Activated CD8-positive, alpha-beta T cell treated with anti-CD3 and anti-CD28 coated beads for 36 hours (primary cell): Measurements from ENCODE around the gene APRT. TPM values are rescaled to one million over a fixed set of nuclear protein-coding genes. Genes with fewer than 3 reads are reported as not detected.
A peak's percentile ranks its signal among the peaks of the same experiment; 100 is the strongest.

ENCODE experiments used
- ATAC-seq: fragments of 200-7000 bp; cut with Tn5 transposase; one replicate; pipeline ENCODE4 v1.10.0; 2021; ENCODE audit warnings: mild to moderate bottlenecking, moderate library complexity
- CTCF ChIA-PET: fragments of 350-600 bp; sonication (Branson Sonifier 250); formaldehyde crosslinking; loops from one replicate; lab custom pipeline; 2021; ENCODE audit warnings: antibody characterized with exemption; lab: Charles Lee
- POLR2A ChIA-PET: fragments of 350-600 bp; sonication (Branson Sonifier 250); formaldehyde crosslinking; loops from one replicate; lab custom pipeline; 2021; ENCODE audit warnings: antibody characterized with exemption; lab: Charles Lee
- DNase-seq: peaks from one replicate; pipeline ENCODE4 v3.0.0-alpha.2; 2020
- H3K27ac Mint-ChIP-seq: one replicate; pipeline ENCODE4 v1.8.0; 2021; ENCODE audit warnings: mild to moderate bottlenecking, mixed read lengths
- H3K27me3 Mint-ChIP-seq: one replicate; pipeline ENCODE4 v1.8.0; 2021; ENCODE audit warnings: mixed read lengths
- H3K36me3 Mint-ChIP-seq: one replicate; pipeline ENCODE4 v1.8.0; 2021; ENCODE audit warnings: low read depth, mixed read lengths
- H3K4me1 Mint-ChIP-seq: one replicate; pipeline ENCODE4 v1.8.0; 2021; ENCODE audit warnings: low read depth, mixed read lengths
- H3K4me3 Mint-ChIP-seq: one replicate; pipeline ENCODE4 v1.8.0; 2021; ENCODE audit warnings: mild to moderate bottlenecking, moderate library complexity, mixed read lengths
- H3K9me3 Mint-ChIP-seq: one replicate; pipeline ENCODE4 v1.8.0; 2021; ENCODE audit warnings: mixed read lengths
- intact Hi-C: fragments of 100-400 bp; cut with micrococcal nuclease; formaldehyde crosslinking; loops from one replicate; pipeline ENCODE4 v1.10.0; 2022
- total RNA-seq, 2 experiments: library from RNA; stranded (reverse); gene quantifications; one replicate each; pipeline ENCODE4 v1.2.3, GENCODE V29; 2021
- TF ChIP-seq, protein P1 (sequence below): fragments of 200-600 bp; IDR thresholded peaks from one replicate; pipeline ENCODE4 v1.8.0; 2022; ENCODE audit warnings: antibody characterized with exemption, mild to moderate bottlenecking

APRT gene
- total RNA-seq, 2 experiments from 2014 or later, result 236 to 240 TPM

DNA sequence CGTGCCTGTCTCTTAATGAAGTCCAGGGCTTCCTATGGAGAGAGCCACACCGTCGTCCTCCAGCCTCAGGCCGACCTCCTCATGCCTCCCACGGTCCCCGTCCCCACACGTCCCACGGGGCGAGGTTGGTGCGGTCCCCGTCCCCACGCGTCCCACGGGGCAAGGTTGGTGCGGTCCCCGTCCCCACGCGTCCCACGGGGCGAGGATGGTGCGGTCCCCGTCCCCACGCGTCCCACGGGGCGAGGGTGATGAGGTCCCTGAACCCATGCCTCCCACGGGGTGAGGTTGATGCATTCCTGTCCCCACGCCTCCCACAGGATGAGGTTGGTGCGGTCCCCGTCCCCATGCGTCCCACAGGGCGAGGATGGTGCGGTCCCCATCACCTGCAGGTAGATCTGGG, 24.1 kb upstream of the APRT start:
- Mint-ChIP-seq H3K36me3 (no peaks in the 10 kb centered on the region), H3K4me3 (no peak overlapping the region), H3K27ac (no peak overlapping the region), H3K27me3 (no peaks in the 10 kb centered on the region), H3K4me1 (no peaks in the 10 kb centered on the region), H3K9me3 (no peaks in the 10 kb centered on the region)
- ChIA-PET CTCF (no interaction called here), POLR2A (interaction anchor here (0.7 kb wide), 1 partner anchor 794 kb away, joined by 4 read pairs; no protein-coding TSS in a partner anchor)
- no peak for DNase-seq
- ATAC-seq, result no peak
- intact Hi-C loops, result no loop called here
- TF ChIP-seq, protein P1, sequence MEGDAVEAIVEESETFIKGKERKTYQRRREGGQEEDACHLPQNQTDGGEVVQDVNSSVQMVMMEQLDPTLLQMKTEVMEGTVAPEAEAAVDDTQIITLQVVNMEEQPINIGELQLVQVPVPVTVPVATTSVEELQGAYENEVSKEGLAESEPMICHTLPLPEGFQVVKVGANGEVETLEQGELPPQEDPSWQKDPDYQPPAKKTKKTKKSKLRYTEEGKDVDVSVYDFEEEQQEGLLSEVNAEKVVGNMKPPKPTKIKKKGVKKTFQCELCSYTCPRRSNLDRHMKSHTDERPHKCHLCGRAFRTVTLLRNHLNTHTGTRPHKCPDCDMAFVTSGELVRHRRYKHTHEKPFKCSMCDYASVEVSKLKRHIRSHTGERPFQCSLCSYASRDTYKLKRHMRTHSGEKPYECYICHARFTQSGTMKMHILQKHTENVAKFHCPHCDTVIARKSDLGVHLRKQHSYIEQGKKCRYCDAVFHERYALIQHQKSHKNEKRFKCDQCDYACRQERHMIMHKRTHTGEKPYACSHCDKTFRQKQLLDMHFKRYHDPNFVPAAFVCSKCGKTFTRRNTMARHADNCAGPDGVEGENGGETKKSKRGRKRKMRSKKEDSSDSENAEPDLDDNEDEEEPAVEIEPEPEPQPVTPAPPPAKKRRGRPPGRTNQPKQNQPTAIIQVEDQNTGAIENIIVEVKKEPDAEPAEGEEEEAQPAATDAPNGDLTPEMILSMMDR, result no peak

DNA sequence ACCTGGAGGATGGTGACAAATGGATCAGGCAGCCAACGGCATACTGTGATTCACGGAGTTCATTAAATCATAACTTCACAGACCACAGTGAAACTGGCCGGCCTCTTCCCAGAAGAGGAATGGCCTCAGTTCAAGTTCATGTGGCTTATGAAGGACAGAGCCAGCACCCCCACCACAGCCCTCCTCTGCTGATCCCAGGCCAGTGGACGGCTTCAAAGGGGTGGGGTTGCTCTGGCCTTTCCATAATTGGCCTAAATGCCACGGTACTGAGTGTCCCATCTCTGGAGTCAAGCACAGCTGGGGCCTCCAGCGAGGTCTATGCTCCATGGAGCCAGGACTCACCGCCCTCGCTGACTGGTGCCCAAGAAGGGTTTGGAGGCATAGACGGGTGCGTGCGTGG, 23.7 kb upstream of the APRT start:
- Mint-ChIP-seq H3K36me3 (no peaks in the 10 kb centered on the region), H3K27me3 (no peaks in the 10 kb centered on the region), H3K27ac (no peak overlapping the region), H3K4me3 (no peak overlapping the region), H3K9me3 (no peaks in the 10 kb centered on the region), H3K4me1 (no peaks in the 10 kb centered on the region)
- TF ChIP-seq, protein P1, result no peak
- ATAC-seq (no peak), DNase-seq (no peak)
- ChIA-PET CTCF (no interaction called here), POLR2A (no interaction called here)
- intact Hi-C loops, result no loop called here

DNA sequence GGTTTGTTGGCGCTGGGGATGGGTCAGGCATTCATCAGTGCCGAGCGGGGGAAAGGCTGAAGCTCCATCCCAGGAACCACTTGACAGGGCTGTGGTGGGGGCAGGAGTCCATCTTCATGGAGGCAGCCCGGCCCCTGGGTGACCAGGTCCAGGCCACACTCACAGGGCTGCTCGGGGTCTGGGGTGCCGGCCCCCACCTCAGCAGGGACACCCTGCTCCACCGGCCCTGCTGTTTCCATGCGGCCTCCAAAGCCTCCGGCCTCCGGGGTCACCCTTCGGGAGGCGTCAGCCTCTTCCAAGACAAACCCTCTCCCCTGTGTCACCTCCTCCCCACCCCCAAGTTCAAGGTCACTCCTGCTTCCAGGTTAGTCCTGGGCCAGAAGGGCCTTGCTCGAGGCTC, 22.9 kb upstream of the APRT start:
- DNase-seq, result no peak
- H3K36me3 Mint-ChIP-seq, result no peaks in the 10 kb centered on the region
- POLR2A ChIA-PET, result no interaction called here
- no peaks in the 10 kb centered on the region for H3K9me3 Mint-ChIP-seq
- TF ChIP-seq, protein P1, result no peak
- no peak for ATAC-seq
- H3K27me3 Mint-ChIP-seq, result no peaks in the 10 kb centered on the region
- CTCF ChIA-PET, result no interaction called here
- no peak overlapping the region for H3K27ac Mint-ChIP-seq
- no peak overlapping the region for H3K4me3 Mint-ChIP-seq
- intact Hi-C loops, result no loop called here
- no peaks in the 10 kb centered on the region for H3K4me1 Mint-ChIP-seq

DNA sequence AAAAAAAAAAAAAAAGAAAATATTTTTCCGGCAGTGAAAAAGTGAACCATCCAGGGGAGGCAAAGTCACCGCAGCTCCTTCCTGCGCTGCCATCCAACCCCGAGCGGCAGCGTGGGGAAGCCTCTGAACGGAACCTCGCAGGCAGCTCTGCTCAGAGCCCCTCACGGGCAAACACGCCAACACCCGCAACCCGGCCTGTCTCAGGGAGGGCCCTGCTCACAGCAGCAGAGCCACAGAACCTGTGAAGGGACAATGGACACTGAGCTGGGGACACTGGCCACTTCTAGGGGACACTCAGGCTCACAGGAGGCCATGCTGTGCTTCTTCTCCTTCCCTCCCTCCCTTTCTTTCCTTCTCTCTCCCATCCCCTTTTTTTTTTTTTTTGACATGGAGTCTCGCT, 21.4 kb upstream of the APRT start:
- POLR2A ChIA-PET, result no interaction called here
- peaks cover 2% of the 10 kb centered on the region for H3K36me3 Mint-ChIP-seq
- TF ChIP-seq, protein P1, result no peak
- H3K27me3 Mint-ChIP-seq, result no peaks in the 10 kb centered on the region
- H3K9me3 Mint-ChIP-seq, result no peaks in the 10 kb centered on the region
- no peaks in the 10 kb centered on the region for H3K4me1 Mint-ChIP-seq
- no peak for DNase-seq
- H3K27ac Mint-ChIP-seq, result no peak overlapping the region
- CTCF ChIA-PET, result no interaction called here
- intact Hi-C loops, result no loop called here
- H3K4me3 Mint-ChIP-seq, result no peak overlapping the region
- ATAC-seq, result no peak

DNA sequence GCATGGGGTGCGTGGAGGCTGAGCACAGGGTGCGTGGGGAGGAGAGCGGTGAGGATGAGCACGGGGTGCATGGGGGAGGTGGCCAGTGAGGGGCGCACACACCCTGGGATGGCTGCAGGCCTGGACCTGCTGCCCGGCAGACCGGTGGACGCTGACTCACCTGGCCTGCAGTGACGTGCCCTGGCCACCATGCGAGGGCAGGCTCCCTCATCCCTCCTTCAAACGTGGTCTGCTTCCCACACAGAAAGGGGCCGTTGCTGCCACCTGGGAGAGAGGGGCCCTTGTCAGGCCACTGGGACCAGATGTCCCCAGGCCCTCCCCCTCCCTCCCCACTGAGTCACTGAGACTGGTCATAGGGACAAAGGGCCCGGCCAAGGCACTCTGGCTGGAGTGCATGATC, 20.1 kb upstream of the APRT start:
- Mint-ChIP-seq H3K4me1 (no peaks in the 10 kb centered on the region), H3K36me3 (peaks cover 2% of the 10 kb centered on the region), H3K9me3 (no peaks in the 10 kb centered on the region), H3K27ac (no peak overlapping the region), H3K4me3 (no peak overlapping the region), H3K27me3 (no peaks in the 10 kb centered on the region)
- intact Hi-C loops, result no loop called here
- ATAC-seq (peak; percentile 10), DNase-seq (no peak)
- TF ChIP-seq, protein P1, result no peak
- ChIA-PET POLR2A (no interaction called here), CTCF (no interaction called here)
